Vagina (tissue), 2 donors: ENCODE data around the gene DRAM1.

ENCODE experiments used
- POLR2A ChIP-seq, 2 donors: fragments of 450-650 bp; IDR thresholded peaks; one replicate each; pipeline ENCODE4 v1.6.1; 2017; ENCODE audit warnings: antibody characterized with exemption in 2 of 2, mild to moderate bottlenecking in 2 of 2, moderate library complexity in 2 of 2
- POLR2AphosphoS5 ChIP-seq, 2 donors: sonication (generic); formaldehyde crosslinking; IDR thresholded peaks; one replicate each; pipeline ENCODE4 v1.9.0; 2017; ENCODE audit warnings: antibody characterized with exemption in 2 of 2, mild to moderate bottlenecking in 2 of 2, low read depth in 1 of 2; ENCODE audit not compliant: insufficient read depth in 1 of 2
- TF ChIP-seq, protein P1 (sequence below), 3 experiments: fragments of 450-650 bp in 2 of 3; fragments of 200-600 bp in 1 of 3; sonication (generic) in 1 of 3; IDR thresholded peaks; one replicate each; pipeline ENCODE4 v1.5.1; 2017 to 2019; ENCODE audit warnings: antibody characterized with exemption in 3 of 3, mild to moderate bottlenecking in 2 of 3, moderate library complexity in 2 of 3

- TF ChIP-seq, protein P1, sequence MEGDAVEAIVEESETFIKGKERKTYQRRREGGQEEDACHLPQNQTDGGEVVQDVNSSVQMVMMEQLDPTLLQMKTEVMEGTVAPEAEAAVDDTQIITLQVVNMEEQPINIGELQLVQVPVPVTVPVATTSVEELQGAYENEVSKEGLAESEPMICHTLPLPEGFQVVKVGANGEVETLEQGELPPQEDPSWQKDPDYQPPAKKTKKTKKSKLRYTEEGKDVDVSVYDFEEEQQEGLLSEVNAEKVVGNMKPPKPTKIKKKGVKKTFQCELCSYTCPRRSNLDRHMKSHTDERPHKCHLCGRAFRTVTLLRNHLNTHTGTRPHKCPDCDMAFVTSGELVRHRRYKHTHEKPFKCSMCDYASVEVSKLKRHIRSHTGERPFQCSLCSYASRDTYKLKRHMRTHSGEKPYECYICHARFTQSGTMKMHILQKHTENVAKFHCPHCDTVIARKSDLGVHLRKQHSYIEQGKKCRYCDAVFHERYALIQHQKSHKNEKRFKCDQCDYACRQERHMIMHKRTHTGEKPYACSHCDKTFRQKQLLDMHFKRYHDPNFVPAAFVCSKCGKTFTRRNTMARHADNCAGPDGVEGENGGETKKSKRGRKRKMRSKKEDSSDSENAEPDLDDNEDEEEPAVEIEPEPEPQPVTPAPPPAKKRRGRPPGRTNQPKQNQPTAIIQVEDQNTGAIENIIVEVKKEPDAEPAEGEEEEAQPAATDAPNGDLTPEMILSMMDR (IDR thresholded peaks at IDR 0.05) = no peak
- TF ChIP-seq POLR2AphosphoS5 (IDR thresholded peaks at IDR 0.05; ENCODE audit: insufficient read depth in 1 of 2, low read depth in 1 of 2) (no peak), POLR2A (IDR thresholded peaks at IDR 0.05) (no peak)
Measured at GRCh38 chr12:101924618-101925017, 47.2 kb downstream of the DRAM1 start.
